Lung (tissue), 12 donors: ENCODE results near the gene MAP3K2. TPM values are rescaled to one million over a fixed set of nuclear protein-coding genes. Genes with fewer than 3 reads are reported as not detected.
"Not testable (repeated sequence)": the region's sequence is repeated elsewhere in the genome, so short reads cannot be mapped to it uniquely, and the experiment has no call there.

ENCODE experiments used
- ATAC-seq: fragments of 200-7000 bp; cut with Tn5 transposase; one replicate; pipeline ENCODE4 v1.9.1; 2020; ENCODE audit warnings: moderate number of reproducible peaks; ENCODE audit not compliant: insufficient read depth, low FRiP score
- DNase-seq, 3 donors: peaks; one replicate each; pipeline ENCODE4 v3.0.0-alpha.2; 2013 to 2017
- H3K27ac ChIP-seq, 2 donors: one replicate each; pipeline ENCODE4 v1.5.1; 2013; ENCODE audit warnings: mild to moderate bottlenecking in 2 of 2, moderate library complexity in 2 of 2, control low read depth in 1 of 2, inconsistent platforms in 1 of 2, low read depth in 1 of 2, low read length in 1 of 2
- H3K27me3 ChIP-seq, 3 donors: one replicate each; pipeline ENCODE4 v1.5.1; 2013; ENCODE audit warnings: low read length in 2 of 3; ENCODE audit not compliant: control insufficient read depth in 3 of 3, insufficient read depth in 3 of 3
- H3K36me3 ChIP-seq, 4 donors: one replicate each; pipeline ENCODE4 v1.5.1; 2013; ENCODE audit warnings: low read length in 4 of 4, mild to moderate bottlenecking in 1 of 4, moderate library complexity in 1 of 4; ENCODE audit not compliant: control insufficient read depth in 4 of 4, insufficient read depth in 4 of 4
- H3K4me1 ChIP-seq, 5 donors: one replicate each; pipeline ENCODE4 v1.5.1; 2013; ENCODE audit warnings: low read length in 5 of 5, mild to moderate bottlenecking in 2 of 5, moderate library complexity in 1 of 5; ENCODE audit not compliant: control insufficient read depth in 5 of 5, insufficient read depth in 5 of 5
- H3K4me3 ChIP-seq: one replicate; pipeline ENCODE4 v1.5.1; 2013; ENCODE audit warnings: mild to moderate bottlenecking, control low read depth, moderate library complexity
- H3K9ac ChIP-seq, 2 donors: one replicate each; pipeline ENCODE4 v1.5.1; 2013; ENCODE audit warnings: low read length in 2 of 2, control low read depth in 1 of 2; ENCODE audit not compliant: insufficient read depth in 1 of 2
- H3K9me3 ChIP-seq, 4 donors: one replicate each; pipeline ENCODE4 v1.5.1; 2013; ENCODE audit warnings: low read length in 3 of 4, mild to moderate bottlenecking in 1 of 4, moderate library complexity in 1 of 4; ENCODE audit not compliant: control insufficient read depth in 4 of 4, insufficient read depth in 3 of 4
- WGBS, 2 donors: extraction: QIAGEN DNeasy Blood & Tissue Kit; methylation state at CpG; one replicate each; pipeline ENCODE4 v1.1.7; 2013; 5-methylcytosine and 5-hydroxymethylcytosine counted together
- polyA plus RNA-seq, 2 donors: library from polyadenylated mRNA; stranded (reverse); fragments of 200-250 nt; gene quantifications; one replicate each; pipeline ENCODE4 v1.2.1, GENCODE V29; 2013
- total RNA-seq, 2 donors: library from RNA; depleted of rRNA in 1 of 2; stranded (reverse); fragments of >200 nt in 1 of 2; gene quantifications; one replicate each; pipeline ENCODE4 v1.2.1, GENCODE V29; 2014 to 2021
- TF ChIP-seq, protein P1 (sequence below): IDR thresholded peaks from 2 replicates; pipeline ENCODE4 v1.5.1; 2012; ENCODE audit warnings: mild to moderate bottlenecking; ENCODE audit errors: control extremely low read depth, extremely low read depth
- donor health status: control.
- donor health status: control.
- donor health status: Bipolar disorder and iron deficiency.
- donor health status: healthy.
- donor health status: DM: yes; HTN: yes; CAD: no.

MAP3K2 gene
- total and polyA plus RNA-seq, 4 donors: 8.1 to 81.0 (median 30.8) TPM

GRCh38 chr2:127357591-127357990, 30.2 kb downstream of the MAP3K2 start:
- Histone ChIP-seq H3K36me3 (no peaks in the 10 kb centered on the region), H3K27me3 (no peaks in the 10 kb centered on the region), H3K9me3 (no peaks in the 10 kb centered on the region), H3K9ac (no peak overlapping the region), H3K27ac (no peak overlapping the region), H3K4me1 (peaks cover 1 to 18% (median 8%) of the 10 kb centered on the region in 5 donors), H3K4me3 (no peak overlapping the region)
- ATAC-seq: no peak
- peak; percentile 27 to 92 (median 90) for DNase-seq
- TF ChIP-seq, protein P1, sequence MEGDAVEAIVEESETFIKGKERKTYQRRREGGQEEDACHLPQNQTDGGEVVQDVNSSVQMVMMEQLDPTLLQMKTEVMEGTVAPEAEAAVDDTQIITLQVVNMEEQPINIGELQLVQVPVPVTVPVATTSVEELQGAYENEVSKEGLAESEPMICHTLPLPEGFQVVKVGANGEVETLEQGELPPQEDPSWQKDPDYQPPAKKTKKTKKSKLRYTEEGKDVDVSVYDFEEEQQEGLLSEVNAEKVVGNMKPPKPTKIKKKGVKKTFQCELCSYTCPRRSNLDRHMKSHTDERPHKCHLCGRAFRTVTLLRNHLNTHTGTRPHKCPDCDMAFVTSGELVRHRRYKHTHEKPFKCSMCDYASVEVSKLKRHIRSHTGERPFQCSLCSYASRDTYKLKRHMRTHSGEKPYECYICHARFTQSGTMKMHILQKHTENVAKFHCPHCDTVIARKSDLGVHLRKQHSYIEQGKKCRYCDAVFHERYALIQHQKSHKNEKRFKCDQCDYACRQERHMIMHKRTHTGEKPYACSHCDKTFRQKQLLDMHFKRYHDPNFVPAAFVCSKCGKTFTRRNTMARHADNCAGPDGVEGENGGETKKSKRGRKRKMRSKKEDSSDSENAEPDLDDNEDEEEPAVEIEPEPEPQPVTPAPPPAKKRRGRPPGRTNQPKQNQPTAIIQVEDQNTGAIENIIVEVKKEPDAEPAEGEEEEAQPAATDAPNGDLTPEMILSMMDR: no peak

- TF ChIP-seq, protein P1: no peak
- no peak overlapping the region for H3K9ac ChIP-seq
- no peak overlapping the region for H3K4me3 ChIP-seq
- no peaks in the 10 kb centered on the region for H3K9me3 ChIP-seq
- 96 to 98% methylated on average over 3 of the region's 3 CpGs for WGBS, 2 donors
- no peaks in the 10 kb centered on the region for H3K27me3 ChIP-seq
- ATAC-seq (no peak), DNase-seq (no peak)
- H3K36me3 ChIP-seq: no peaks in the 10 kb centered on the region
- no peak overlapping the region for H3K27ac ChIP-seq
- H3K4me1 ChIP-seq: peaks cover 4 to 18% (median 8%) of the 10 kb centered on the region in 5 donors
Observed at GRCh38 chr2:127356531-127356930, 31.2 kb downstream of the MAP3K2 start.

- Histone ChIP-seq H3K36me3 (no peaks in the 10 kb centered on the region), H3K9me3 (no peaks in the 10 kb centered on the region), H3K4me1 (peaks cover 4 to 18% (median 8%) of the 10 kb centered on the region in 5 donors), H3K9ac (no peak overlapping the region), H3K27ac (no peak overlapping the region), H3K4me3 (no peak overlapping the region), H3K27me3 (no peaks in the 10 kb centered on the region)
- TF ChIP-seq, protein P1: peak; percentile 6
- DNase-seq (no peak), ATAC-seq (no peak)
- WGBS, 2 donors: 75 to 76% methylated on average over 4 of the region's 4 CpGs
Observed at GRCh38 chr2:127355407-127356008, 32.3 kb downstream of the MAP3K2 start.

DNA sequence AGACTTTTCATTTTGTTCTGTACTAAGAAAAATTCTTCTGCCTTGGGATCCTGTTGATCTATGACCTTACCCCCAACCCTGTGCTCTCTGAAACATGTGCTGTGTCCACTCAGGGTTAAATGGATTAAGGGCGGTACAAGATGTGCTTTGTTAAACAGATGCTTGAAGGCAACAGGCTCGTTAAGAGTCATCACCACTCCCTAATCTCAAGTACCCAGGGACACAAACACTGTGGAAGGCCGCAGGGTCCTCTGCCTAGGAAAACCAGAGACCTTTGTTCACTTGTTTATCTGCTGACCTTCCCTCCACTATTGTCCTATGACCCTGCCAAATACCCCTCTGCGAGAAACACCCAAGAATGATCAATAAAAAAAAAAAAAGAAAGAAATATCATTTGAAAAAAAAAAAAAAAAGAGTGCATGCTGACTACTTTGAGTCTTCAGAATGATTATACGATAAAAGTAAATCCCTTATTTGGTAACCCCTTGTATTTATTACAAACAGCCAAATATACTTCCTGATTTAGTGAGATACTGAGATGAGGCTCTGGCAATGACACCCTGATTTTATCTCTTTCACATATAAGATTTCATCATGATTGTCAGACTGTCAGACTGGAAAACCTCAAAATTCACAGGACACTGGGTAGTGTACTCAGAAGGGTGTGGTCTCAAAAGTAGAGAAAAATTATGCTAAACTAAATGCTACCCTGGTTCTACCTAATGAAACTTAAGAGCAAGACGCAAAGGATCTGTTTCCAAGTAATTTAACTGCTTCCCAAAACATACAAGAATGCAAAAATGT, 33.7 kb downstream of the MAP3K2 start:
- not testable (repeated sequence) for ATAC-seq, H3K4me3 ChIP-seq, H3K36me3 ChIP-seq, H3K27ac ChIP-seq, H3K9ac ChIP-seq, H3K9me3 ChIP-seq, H3K27me3 ChIP-seq, DNase-seq
- WGBS, 2 donors: 10 to 47% methylated on average over 2 to 6 of the region's 6 CpGs
- peaks cover 4 to 18% (median 8%) of the 10 kb centered on the region in 5 donors for H3K4me1 ChIP-seq

GRCh38 chr2:127353223-127353622, 34.6 kb downstream of the MAP3K2 start:
- H3K4me3 ChIP-seq, H3K27ac ChIP-seq, H3K9ac ChIP-seq, H3K27me3 ChIP-seq, H3K9me3 ChIP-seq, ATAC-seq, DNase-seq, H3K36me3 ChIP-seq: not testable (repeated sequence)
- H3K4me1 ChIP-seq: peaks cover 4 to 12% (median 6%) of the 10 kb centered on the region in 5 donors
- 97% methylated on average over 25 to 35 of the region's 35 CpGs for WGBS, 2 donors
